H1 (cell line): ENCODE measurements around the gene KRT37. TPM values are rescaled to one million over a fixed set of nuclear protein-coding genes. Genes with fewer than 3 reads are reported as not detected.

Experiments
- BCL11A ChIP-seq, 2 experiments: IDR thresholded peaks; one replicate each; pipeline ENCODE4 v1.6.1; 2011; ENCODE audit warnings: low read depth in 2 of 2, low read length in 2 of 2, mild to moderate bottlenecking in 2 of 2
- BRCA1 ChIP-seq: IDR thresholded peaks from 2 replicates; pipeline ENCODE4 v1.6.1; 2012; ENCODE audit warnings: low read depth, low read length, improper control_type of control experiment
- CREB1 ChIP-seq: IDR thresholded peaks from 2 replicates; pipeline ENCODE4 v1.6.1; 2012; ENCODE audit warnings: inconsistent platforms
- FOSL1 ChIP-seq: IDR thresholded peaks from 2 replicates; pipeline ENCODE4 v1.6.1; 2011; ENCODE audit warnings: mild to moderate bottlenecking, low read depth, low read length, moderate library complexity; ENCODE audit not compliant: insufficient read depth
- HDAC6 ChIP-seq: IDR thresholded peaks from one replicate; pipeline ENCODE4 v1.7.1; 2012; ENCODE audit warnings: low read depth, mild to moderate bottlenecking, inconsistent platforms, low read length, moderate library complexity
- KDM5A ChIP-seq: fragments of 200-600 bp; IDR thresholded peaks from 2 replicates; pipeline ENCODE4 v1.7.1; 2012; ENCODE audit warnings: mild to moderate bottlenecking, low read length, inconsistent platforms, mixed read lengths
- TAF1 ChIP-seq: IDR thresholded peaks from 2 replicates; pipeline ENCODE4 v1.6.1; 2011; ENCODE audit warnings: mild to moderate bottlenecking, low read depth, low read length
- polyA plus RNA-seq, 7 experiments: library from polyadenylated mRNA; depleted of rRNA in 3 of 7; stranded (reverse) in 5 of 7; unstranded in 2 of 7; fragments of >200 nt in 5 of 7; fragments of 200-250 nt in 2 of 7; gene quantifications; 1 replicate in 5 of 7; 2 replicates in 1 of 7; 4 replicates in 1 of 7; pipeline versions ENCODE4 v1.2.1 to v1.2.3, GENCODE V29; 2011 to 2013; ENCODE audit warnings: missing spikeins in 2 of 7, mixed read lengths in 2 of 7
- total RNA-seq: library from RNA; stranded (reverse); fragmentation: NEBNext Ultra II Directional; extraction: Animal tissue kit (Norgen Biotek cat#: 25700); gene quantifications from 2 replicates; pipeline ENCODE4 v1.2.1, GENCODE V29; 2021
- TF ChIP-seq, protein P1 (sequence below): IDR thresholded peaks from 2 replicates; pipeline ENCODE4 v1.6.1; 2012; ENCODE audit warnings: inconsistent platforms
- TF ChIP-seq, protein P2 (sequence below): fragments of 300-600 bp; sonication (generic); IDR thresholded peaks from 2 replicates; pipeline ENCODE4 v1.7.1; 2012; ENCODE audit warnings: low read length, moderate library complexity, mild to moderate bottlenecking, inconsistent platforms; ENCODE audit not compliant: insufficient replicate concordance

Gene KRT37
- total and polyA plus RNA-seq, 2 of the 8 experiments (the other 6 are each of a cell fraction or from before 2014, with no cell fraction given), result not detected

DNA sequence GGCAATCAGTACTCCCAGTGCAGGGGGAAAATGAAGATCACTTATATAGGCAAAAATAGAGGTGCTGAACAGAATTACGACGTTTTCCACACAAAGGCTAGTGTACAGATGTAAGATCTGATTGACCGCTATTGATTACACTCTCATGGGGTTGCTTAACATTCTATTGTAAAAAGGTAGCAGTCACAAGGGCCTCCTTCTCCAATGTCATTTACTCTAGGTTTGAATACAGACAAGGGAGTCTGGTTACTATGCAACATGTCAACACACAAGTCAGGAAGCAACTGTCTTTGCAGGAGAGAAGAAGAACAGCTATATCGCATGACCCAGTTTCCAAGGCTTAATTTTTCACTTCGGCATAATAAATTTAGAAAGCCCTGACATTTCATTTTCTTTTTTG lies 7.9 kb downstream of the KRT37 start (continued):
- no peak for TF ChIP-seq FOSL1
- no peak for TF ChIP-seq TAF1
- TF ChIP-seq BCL11A (IDR thresholded peaks at IDR 0.05; ENCODE audit: low read depth in 2 of 2, low read length in 2 of 2), result no peak
- no peak for TF ChIP-seq HDAC6
- TF ChIP-seq, protein P1, sequence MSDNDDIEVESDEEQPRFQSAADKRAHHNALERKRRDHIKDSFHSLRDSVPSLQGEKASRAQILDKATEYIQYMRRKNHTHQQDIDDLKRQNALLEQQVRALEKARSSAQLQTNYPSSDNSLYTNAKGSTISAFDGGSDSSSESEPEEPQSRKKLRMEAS, result no peak
- no peak for TF ChIP-seq BRCA1
- TF ChIP-seq KDM5A, result no peak
- TF ChIP-seq, protein P2, sequence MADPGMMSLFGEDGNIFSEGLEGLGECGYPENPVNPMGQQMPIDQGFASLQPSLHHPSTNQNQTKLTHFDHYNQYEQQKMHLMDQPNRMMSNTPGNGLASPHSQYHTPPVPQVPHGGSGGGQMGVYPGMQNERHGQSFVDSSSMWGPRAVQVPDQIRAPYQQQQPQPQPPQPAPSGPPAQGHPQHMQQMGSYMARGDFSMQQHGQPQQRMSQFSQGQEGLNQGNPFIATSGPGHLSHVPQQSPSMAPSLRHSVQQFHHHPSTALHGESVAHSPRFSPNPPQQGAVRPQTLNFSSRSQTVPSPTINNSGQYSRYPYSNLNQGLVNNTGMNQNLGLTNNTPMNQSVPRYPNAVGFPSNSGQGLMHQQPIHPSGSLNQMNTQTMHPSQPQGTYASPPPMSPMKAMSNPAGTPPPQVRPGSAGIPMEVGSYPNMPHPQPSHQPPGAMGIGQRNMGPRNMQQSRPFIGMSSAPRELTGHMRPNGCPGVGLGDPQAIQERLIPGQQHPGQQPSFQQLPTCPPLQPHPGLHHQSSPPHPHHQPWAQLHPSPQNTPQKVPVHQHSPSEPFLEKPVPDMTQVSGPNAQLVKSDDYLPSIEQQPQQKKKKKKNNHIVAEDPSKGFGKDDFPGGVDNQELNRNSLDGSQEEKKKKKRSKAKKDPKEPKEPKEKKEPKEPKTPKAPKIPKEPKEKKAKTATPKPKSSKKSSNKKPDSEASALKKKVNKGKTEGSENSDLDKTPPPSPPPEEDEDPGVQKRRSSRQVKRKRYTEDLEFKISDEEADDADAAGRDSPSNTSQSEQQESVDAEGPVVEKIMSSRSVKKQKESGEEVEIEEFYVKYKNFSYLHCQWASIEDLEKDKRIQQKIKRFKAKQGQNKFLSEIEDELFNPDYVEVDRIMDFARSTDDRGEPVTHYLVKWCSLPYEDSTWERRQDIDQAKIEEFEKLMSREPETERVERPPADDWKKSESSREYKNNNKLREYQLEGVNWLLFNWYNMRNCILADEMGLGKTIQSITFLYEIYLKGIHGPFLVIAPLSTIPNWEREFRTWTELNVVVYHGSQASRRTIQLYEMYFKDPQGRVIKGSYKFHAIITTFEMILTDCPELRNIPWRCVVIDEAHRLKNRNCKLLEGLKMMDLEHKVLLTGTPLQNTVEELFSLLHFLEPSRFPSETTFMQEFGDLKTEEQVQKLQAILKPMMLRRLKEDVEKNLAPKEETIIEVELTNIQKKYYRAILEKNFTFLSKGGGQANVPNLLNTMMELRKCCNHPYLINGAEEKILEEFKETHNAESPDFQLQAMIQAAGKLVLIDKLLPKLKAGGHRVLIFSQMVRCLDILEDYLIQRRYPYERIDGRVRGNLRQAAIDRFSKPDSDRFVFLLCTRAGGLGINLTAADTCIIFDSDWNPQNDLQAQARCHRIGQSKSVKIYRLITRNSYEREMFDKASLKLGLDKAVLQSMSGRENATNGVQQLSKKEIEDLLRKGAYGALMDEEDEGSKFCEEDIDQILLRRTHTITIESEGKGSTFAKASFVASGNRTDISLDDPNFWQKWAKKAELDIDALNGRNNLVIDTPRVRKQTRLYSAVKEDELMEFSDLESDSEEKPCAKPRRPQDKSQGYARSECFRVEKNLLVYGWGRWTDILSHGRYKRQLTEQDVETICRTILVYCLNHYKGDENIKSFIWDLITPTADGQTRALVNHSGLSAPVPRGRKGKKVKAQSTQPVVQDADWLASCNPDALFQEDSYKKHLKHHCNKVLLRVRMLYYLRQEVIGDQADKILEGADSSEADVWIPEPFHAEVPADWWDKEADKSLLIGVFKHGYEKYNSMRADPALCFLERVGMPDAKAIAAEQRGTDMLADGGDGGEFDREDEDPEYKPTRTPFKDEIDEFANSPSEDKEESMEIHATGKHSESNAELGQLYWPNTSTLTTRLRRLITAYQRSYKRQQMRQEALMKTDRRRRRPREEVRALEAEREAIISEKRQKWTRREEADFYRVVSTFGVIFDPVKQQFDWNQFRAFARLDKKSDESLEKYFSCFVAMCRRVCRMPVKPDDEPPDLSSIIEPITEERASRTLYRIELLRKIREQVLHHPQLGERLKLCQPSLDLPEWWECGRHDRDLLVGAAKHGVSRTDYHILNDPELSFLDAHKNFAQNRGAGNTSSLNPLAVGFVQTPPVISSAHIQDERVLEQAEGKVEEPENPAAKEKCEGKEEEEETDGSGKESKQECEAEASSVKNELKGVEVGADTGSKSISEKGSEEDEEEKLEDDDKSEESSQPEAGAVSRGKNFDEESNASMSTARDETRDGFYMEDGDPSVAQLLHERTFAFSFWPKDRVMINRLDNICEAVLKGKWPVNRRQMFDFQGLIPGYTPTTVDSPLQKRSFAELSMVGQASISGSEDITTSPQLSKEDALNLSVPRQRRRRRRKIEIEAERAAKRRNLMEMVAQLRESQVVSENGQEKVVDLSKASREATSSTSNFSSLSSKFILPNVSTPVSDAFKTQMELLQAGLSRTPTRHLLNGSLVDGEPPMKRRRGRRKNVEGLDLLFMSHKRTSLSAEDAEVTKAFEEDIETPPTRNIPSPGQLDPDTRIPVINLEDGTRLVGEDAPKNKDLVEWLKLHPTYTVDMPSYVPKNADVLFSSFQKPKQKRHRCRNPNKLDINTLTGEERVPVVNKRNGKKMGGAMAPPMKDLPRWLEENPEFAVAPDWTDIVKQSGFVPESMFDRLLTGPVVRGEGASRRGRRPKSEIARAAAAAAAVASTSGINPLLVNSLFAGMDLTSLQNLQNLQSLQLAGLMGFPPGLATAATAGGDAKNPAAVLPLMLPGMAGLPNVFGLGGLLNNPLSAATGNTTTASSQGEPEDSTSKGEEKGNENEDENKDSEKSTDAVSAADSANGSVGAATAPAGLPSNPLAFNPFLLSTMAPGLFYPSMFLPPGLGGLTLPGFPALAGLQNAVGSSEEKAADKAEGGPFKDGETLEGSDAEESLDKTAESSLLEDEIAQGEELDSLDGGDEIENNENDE, result no peak
- TF ChIP-seq CREB1, result no peak
